Esophagus (tissue), 2 donors: ENCODE measurements around the gene CEP250. TPM values are rescaled to one million over a fixed set of nuclear protein-coding genes. Genes with fewer than 3 reads are reported as not detected.

Source experiments
- H3K27ac ChIP-seq, 2 donors: one replicate each; pipeline ENCODE4 v1.5.1; 2013; ENCODE audit warnings: low read depth in 2 of 2, mild to moderate bottlenecking in 2 of 2, inconsistent platforms in 1 of 2, low read length in 1 of 2, moderate library complexity in 1 of 2
- H3K27me3 ChIP-seq, 2 donors: one replicate each; pipeline ENCODE4 v1.6.1; 2013; ENCODE audit warnings: low read length in 2 of 2, control low read depth in 1 of 2, mild to moderate bottlenecking in 1 of 2; ENCODE audit not compliant: insufficient read depth in 2 of 2, control insufficient read depth in 1 of 2
- H3K36me3 ChIP-seq, 2 donors: one replicate each; pipeline ENCODE4 v1.6.1; 2013; ENCODE audit warnings: low read length in 1 of 2; ENCODE audit not compliant: control insufficient read depth in 2 of 2, insufficient read depth in 2 of 2
- H3K4me1 ChIP-seq, 2 donors: one replicate each; pipeline ENCODE4 v1.6.1; 2013; ENCODE audit warnings: low read length in 1 of 2; ENCODE audit not compliant: control insufficient read depth in 2 of 2, insufficient read depth in 2 of 2
- H3K4me3 ChIP-seq, 2 donors: one replicate each; pipeline ENCODE4 v1.5.1; 2013; ENCODE audit warnings: low read length in 2 of 2, mild to moderate bottlenecking in 2 of 2, low read depth in 1 of 2, moderate library complexity in 1 of 2
- H3K9me3 ChIP-seq, 2 donors: one replicate each; pipeline ENCODE4 v1.6.1; 2013; ENCODE audit warnings: mild to moderate bottlenecking in 2 of 2, low read depth in 1 of 2, low read length in 1 of 2, moderate library complexity in 1 of 2; ENCODE audit not compliant: control insufficient read depth in 2 of 2, insufficient read depth in 1 of 2
- WGBS, 2 donors: extraction: QIAGEN DNeasy Blood & Tissue Kit; methylation state at CpG; one replicate each; pipeline ENCODE4 v1.1.7; 2013; 5-methylcytosine and 5-hydroxymethylcytosine counted together
- polyA plus RNA-seq, 2 donors: library from polyadenylated mRNA; stranded (reverse); fragments of 200-250 nt; gene quantifications; one replicate each; pipeline ENCODE4 v1.2.3, GENCODE V29; 2013
- donor health status: healthy with polysubstance abuse.
- donor health status: Bipolar disorder and iron deficiency.

The CEP250 gene
- polyA plus RNA-seq, 2 donors: 6.8 to 20.7 TPM

DNA sequence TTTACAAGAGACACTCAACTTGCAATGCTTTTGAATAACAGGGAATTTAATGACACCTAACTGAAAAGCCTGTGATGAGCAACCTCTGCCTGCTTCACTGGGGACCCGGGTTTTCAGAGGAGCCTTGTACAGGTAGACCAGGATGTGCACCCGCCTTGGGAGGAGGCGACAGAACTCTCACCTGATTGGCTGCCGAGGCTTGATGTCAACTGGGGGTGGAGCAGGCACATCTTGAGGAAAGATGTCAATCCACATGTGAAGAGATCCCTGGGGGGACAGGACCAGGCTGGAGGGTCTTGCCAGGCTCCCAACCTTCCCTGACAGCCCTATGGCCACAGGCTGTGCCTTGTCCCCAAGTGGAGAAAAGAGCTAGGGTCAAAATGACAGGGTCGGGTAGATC, 106.3 kb downstream of the CEP250 start:
- no peak overlapping the region for H3K27ac ChIP-seq
- H3K36me3 ChIP-seq: peaks cover 0 to 18% of the 10 kb centered on the region in 2 donors
- H3K27me3 ChIP-seq: no peaks in the 10 kb centered on the region
- peaks cover 2 to 5% of the 10 kb centered on the region in 2 donors for H3K4me1 ChIP-seq
- WGBS, 2 donors: 47 to 49% methylated on average over 5 of the region's 5 CpGs
- H3K4me3 ChIP-seq: no peak overlapping the region
- no peaks in the 10 kb centered on the region for H3K9me3 ChIP-seq

DNA sequence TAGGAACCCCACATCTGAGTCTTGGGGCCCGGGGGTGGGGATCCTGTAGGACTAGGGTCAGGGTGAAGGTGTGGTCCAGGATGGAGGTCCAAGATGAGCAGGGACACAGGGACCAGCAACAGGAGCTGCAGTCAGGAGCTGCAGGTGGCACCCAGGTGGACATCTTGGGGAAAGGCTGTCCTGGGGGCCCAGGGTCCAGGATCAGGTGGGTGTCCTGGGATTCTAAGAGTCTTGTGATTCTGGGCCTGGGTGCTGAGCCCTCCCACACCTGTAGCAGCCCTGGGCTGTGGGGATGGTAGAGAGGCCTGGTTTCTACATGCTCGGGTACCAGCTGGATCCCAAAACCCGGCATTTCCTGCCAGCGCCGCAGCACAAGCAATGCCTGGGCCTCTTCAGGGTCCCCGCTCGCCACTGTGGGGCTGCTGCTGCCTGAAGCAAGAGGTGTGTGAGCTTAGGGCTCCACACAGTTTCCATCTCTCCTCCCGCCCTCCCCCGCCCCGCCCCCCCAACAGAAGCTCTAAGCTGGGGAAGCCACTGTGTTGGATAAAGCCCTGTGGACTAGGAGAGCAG, 107.2 kb downstream of the CEP250 start:
- peaks cover 0 to 9% of the 10 kb centered on the region in 2 donors for H3K36me3 ChIP-seq
- peaks cover 2 to 5% of the 10 kb centered on the region in 2 donors for H3K4me1 ChIP-seq
- no peaks in the 10 kb centered on the region for H3K27me3 ChIP-seq
- H3K9me3 ChIP-seq: no peaks in the 10 kb centered on the region
- 79 to 81% methylated on average over 10 of the region's 10 CpGs for WGBS, 2 donors
- no peak overlapping the region for H3K27ac ChIP-seq
- H3K4me3 ChIP-seq: no peak overlapping the region

DNA sequence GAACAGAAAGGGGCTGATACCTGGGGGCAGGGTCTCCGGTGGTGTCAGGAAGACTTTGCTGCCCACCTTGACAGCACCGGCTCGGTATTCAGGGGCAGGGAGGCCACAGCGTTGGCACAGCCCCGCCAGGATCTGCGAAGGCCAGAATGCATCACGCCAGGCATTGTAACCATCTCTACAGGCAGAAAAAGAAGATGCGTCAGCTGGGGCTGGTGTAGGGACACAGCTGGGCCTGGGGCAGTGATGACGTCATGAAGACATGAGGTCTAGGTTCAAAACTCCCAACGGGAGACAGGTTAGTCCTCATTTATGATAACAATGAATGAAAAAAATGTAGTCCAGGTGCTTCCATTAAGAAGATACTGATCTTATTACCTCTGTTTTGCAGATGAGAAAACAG, 108.4 kb downstream of the CEP250 start:
- Histone ChIP-seq H3K36me3 (no peaks in the 10 kb centered on the region), H3K9me3 (no peaks in the 10 kb centered on the region), H3K4me1 (peaks cover 2 to 5% of the 10 kb centered on the region in 2 donors), H3K27me3 (no peaks in the 10 kb centered on the region), H3K4me3 (no peak overlapping the region), H3K27ac (no peak overlapping the region)
- WGBS, 2 donors: 91% methylated on average over 10 of the region's 10 CpGs

DNA sequence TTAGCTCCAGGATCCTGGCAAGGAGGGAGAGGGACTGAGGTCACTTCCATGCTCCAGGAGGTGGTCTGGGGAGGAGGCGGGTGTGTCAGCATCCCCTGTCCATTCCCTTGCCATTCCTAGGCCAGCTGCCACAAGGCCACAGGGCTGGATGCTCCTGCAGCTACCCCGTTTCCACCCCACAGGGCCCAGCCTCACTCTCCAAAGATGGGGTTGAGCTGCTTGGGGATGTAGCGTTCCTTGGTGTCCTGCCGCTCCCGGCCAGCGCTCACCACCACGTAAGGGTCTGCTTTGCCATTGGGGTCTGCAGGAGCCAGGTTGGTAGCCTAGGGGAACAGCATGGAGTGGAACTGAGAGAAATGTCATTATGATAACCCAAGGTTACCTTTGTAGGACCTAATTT, 109.5 kb downstream of the CEP250 start:
- Histone ChIP-seq H3K27ac (no peak overlapping the region), H3K9me3 (no peaks in the 10 kb centered on the region), H3K4me3 (no peak overlapping the region), H3K36me3 (no peaks in the 10 kb centered on the region), H3K27me3 (no peaks in the 10 kb centered on the region), H3K4me1 (peaks cover 2 to 5% of the 10 kb centered on the region in 2 donors)
- 95 to 98% methylated on average over 7 of the region's 7 CpGs for WGBS, 2 donors

DNA sequence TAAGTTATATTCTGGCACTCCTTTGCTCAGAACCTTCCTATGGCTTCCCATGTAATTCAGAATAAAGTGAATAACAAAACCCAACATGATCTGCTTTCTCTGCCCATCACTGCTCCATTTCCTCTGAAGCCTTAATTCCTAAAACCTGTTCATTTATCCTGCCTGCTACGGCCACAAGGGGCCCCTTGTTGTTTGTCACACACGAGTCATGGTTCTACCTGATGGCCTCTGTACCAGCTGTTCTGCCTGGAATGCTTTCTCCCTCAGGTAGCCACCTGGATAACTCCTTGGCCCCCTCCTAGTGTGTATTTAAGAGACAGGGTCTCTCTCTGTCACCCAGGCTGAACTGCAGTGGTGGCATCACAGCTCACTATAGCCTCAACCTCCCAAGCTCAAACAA, 113.2 kb downstream of the CEP250 start:
- 12 to 14% methylated on average over 2 of the region's 2 CpGs for WGBS, 2 donors
- H3K4me1 ChIP-seq: no peaks in the 10 kb centered on the region
- H3K27ac ChIP-seq: no peak overlapping the region
- no peaks in the 10 kb centered on the region for H3K9me3 ChIP-seq
- H3K27me3 ChIP-seq: no peaks in the 10 kb centered on the region
- H3K36me3 ChIP-seq: no peaks in the 10 kb centered on the region
- no peak overlapping the region for H3K4me3 ChIP-seq

Other genes starting within 250 kb of the CEP250 start
- gene MMP24, start 228.9 kb upstream of the CEP250 start, polyA plus RNA-seq: under 1 TPM; 0.10 to 0.12 TPM
- 10 to 100 TPM; 25.7 to 52.2 TPM for gene MMP24OS, start 177.5 kb upstream of the CEP250 start, polyA plus RNA-seq
- gene EIF6, start 170.8 kb upstream of the CEP250 start, polyA plus RNA-seq: 100 to 1,000 TPM; 186 to 315 TPM
- gene FAM83C, start 163.2 kb upstream of the CEP250 start, polyA plus RNA-seq: 10 to 100 TPM; 32.3 to 35.9 TPM
- gene UQCC1, start 43.6 kb upstream of the CEP250 start, polyA plus RNA-seq: 10 to 100 TPM; 17.4 to 18.9 TPM
- under 1 TPM in 1 of 2 donors, not detected in 1; 0.02 TPM for gene GDF5, start 17.4 kb upstream of the CEP250 start, polyA plus RNA-seq
- not detected for gene C20orf173, start 74.1 kb downstream of the CEP250 start, polyA plus RNA-seq
- 100 to 1,000 TPM; 104 to 148 TPM for gene ERGIC3, start 86.5 kb downstream of the CEP250 start, polyA plus RNA-seq
- 1 to 10 TPM; 1.6 to 3.8 TPM for gene SPAG4, start 160.2 kb downstream of the CEP250 start, polyA plus RNA-seq
- 100 to 1,000 TPM in 1 of 2 donors, 10 to 100 TPM in 1; 88.9 to 119 TPM for gene CPNE1, start 209.3 kb downstream of the CEP250 start, polyA plus RNA-seq
- 10 to 100 TPM in 1 of 2 donors, 1 to 10 TPM in 1; 9.4 to 15.3 TPM for gene RBM12, start 209.3 kb downstream of the CEP250 start, polyA plus RNA-seq
- gene NFS1, start 243.8 kb downstream of the CEP250 start, polyA plus RNA-seq: 10 to 100 TPM; 18.2 to 23.4 TPM
- 100 to 1,000 TPM; 335 to 517 TPM for gene ROMO1, start 243.8 kb downstream of the CEP250 start, polyA plus RNA-seq